ENCODE measurements around the gene NOL12. TPM values are rescaled to one million over a fixed set of nuclear protein-coding genes. Genes with fewer than 3 reads are reported as not detected.
"Not testable (repeated sequence)": the region's sequence is repeated elsewhere in the genome, so short reads cannot be mapped to it uniquely, and the experiment has no call there.

The NOL12 gene
- total RNA-seq, 1 donor from 2014 or later = 27.1 TPM

DNA sequence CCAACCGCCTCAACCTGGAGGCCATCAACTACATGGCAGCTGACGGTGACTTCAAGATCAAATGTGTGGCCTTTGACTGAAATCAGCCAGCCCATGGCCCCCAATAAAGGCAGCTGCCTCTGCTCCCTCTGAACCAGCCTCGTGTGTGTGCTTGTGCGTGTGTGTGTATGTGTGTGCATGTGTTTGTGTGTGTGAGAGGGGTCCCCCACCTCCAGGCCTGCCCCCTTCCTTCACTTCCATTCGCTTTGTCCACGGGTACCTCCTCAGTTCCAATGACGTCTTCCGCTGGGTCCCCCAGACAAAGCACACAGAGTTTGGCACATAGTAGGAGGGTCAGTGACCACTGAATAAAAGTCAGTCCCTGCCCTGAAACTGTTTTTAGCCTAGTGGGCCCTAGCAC is 6.5 kb upstream of the NOL12 start:
- no peak for DNase-seq (ENCODE audit: low spot score)

GRCh38 chr22:37680191-37680851 is 5.8 kb upstream of the NOL12 start:
- DNase-seq (ENCODE audit: low spot score) = no peak

GRCh38 chr22:37681001-37681424 is 5.1 kb upstream of the NOL12 start:
- no peak for DNase-seq (ENCODE audit: low spot score)

- peak; percentile 77 for DNase-seq (ENCODE audit: low spot score)
These were observed 4.5 kb upstream of the NOL12 start for GRCh38 chr22:37681556-37682049.

- peak; percentile 55 for DNase-seq (ENCODE audit: low spot score)
These were observed 1.1 kb upstream of the NOL12 start for GRCh38 chr22:37684803-37685615.

DNA sequence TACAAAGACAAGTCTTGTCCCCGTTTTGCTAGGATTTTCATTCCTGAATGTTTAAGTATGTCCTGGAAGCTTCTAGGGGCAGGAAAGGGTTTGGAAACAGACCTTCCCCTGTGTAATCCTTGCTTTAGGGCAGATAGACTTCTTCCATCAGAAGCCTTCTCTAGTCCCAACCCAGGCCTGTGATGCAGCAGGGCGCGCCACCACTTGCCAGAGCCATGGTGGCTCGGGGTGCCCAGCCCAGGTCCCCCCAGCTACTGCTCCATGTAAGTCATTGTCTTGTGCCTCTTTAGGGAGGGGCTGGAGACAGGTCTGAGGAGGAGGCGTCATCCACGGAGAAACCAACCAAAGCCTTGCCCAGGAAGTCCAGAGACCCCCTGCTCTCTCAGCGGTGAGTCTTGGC is 4.3 kb downstream of the NOL12 start:
- no peak for DNase-seq (ENCODE audit: low spot score)

GRCh38 chr22:37690901-37691504 is 4.9 kb downstream of the NOL12 start:
- no peak for DNase-seq (ENCODE audit: low spot score)

DNA sequence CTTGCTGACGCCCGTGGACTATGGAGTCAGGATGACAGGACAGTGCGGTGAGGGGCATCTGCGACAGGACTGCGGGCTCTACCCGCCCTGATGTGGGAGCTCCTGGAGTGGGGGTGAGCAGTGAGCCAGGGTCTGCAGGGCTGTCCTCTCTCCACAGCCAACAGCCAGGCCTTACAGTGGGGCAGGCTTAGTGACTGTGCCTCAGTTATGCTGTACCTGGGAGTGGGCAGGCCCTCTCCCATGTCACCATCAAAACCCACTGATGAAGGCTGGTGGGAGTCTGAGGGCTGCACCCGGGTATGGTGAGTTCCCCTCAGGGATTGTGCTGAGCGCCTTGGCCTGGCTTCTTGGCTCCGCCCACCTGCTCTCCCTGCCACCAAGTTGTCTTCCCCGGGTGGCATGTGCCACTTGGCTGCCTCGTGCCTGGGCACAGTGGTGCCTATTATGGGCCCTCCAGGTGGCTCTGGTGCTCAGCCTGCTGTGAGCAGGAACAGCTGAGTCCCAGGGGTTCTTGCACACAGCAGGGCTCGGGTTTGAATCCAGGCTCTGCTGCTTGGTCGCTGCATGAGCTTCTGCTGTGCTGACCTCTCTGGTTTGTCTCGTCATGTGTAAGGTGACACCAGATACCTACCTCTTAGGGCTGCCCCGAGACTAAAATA is 6.6 kb downstream of the NOL12 start:
- no peak for DNase-seq (ENCODE audit: low spot score)

- not testable (repeated sequence) for DNase-seq (ENCODE audit: low spot score)
These were observed 8.0 kb downstream of the NOL12 start for GRCh38 chr22:37694131-37694530.

- DNase-seq (ENCODE audit: low spot score) = not testable (repeated sequence)
These were observed 10.1 kb downstream of the NOL12 start for GRCh38 chr22:37696260-37696656.

DNA sequence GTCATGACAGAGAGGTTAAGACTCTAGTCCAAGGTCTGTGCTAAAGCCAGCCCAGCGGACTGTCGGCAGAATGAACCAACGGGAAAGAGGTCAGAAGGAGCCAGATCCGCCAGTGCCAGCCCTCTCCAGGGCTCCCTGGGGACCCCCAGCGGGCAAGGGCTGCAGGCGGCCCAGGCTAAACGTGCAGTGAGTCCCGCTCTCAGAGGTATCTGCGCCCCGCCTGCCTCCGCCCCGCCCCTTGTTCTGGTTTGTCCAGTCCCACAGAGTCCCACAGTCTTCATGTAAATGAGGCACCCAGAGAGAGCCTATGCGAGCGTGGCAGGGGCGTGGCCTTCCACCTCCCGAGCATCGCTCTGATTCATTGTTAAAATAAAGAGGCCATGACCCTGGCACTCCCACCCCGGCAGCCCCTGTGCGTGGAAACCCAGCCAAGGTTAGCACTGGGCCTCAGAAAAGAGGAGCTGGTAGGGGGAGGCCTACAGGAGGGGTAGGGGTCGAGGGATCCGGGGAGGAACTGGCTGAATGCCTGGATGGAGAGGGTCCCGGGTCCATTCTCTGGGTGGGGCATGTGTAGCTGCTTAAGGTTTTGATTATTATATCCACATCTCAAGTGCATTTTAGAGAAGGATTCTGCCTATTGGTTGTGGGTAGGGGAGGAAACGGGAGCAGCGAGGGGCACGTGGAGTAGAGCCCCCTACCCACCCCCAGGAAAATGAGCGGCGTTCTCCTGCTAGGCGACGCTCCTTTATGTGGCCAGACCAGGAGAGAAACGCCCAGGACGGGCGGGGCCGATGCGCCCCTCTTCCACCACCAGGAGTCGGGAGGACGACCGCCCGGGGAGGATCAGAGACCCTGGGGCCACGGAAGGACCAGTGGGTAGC is 10.8 kb downstream of the NOL12 start, which contains the start of gene TRIOBP:
Gene TRIOBP (plus strand): TSS at position 392 of the 881 bp plus-strand sequence. CDS start 4,318 bp downstream, outside the sequence.
- DNase-seq (ENCODE audit: low spot score) = peak; percentile 91

DNA sequence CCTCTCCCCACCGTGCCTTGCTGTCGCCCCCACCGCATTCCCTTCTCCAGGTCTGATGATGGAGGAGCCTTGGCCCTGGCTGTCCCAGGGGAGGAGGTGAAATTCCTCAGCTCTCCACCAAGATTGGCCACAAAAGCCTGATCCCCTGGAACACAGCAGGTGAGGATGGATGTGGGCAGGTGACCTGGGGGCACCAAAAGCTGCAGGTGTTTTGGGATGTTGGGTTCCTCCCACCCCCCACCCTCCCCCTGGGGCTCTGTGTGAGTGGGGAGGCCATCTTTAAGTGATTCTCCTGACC is 11.3 kb downstream of the NOL12 start:
- DNase-seq (ENCODE audit: low spot score) = no peak

GRCh38 chr22:37701141-37701786 is 15.1 kb downstream of the NOL12 start:
- no peak for DNase-seq (ENCODE audit: low spot score)

DNA sequence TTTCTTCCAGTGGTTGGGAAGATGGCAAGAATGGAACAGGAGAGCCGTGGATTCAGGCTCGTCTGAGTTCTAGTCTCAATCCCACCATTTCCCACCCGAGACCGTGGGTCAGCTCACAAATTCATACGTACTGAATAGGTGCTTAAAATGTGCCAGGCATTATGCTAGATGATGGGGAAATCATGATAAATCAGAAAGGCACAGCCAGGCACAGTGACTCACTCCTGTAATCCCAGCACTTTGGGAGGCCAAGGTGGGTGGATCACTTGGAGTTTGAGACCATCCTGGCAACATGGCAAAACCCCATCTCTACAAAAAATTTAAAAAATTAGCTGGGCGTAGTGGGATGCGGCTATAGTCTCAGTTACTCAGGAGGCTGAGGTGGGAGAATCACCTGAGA is 17.8 kb downstream of the NOL12 start:
- DNase-seq (ENCODE audit: low spot score) = no peak

- DNase-seq (ENCODE audit: low spot score) = no peak
These were observed 18.5 kb downstream of the NOL12 start for GRCh38 chr22:37704645-37705044.

DNA sequence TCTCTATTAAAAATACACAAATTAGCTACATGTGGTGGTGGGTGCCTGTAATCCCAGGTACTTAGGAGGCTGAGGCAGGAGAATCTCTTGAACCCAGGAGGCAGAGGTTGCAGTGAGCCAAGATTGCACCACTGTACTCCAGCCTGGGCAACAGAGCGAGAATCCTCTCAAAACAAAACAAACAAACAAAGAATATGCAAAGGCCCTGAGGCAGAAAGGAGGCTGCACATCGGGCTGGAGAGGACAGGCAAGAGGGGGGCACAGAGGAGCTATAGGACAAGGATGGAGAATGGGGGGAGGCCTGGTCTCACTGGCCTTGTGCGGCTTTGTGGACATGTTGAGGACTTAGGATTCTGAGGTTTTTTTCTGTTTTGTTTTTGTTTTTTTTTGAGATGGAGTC is 19.1 kb downstream of the NOL12 start:
- DNase-seq (ENCODE audit: low spot score) = no peak

- DNase-seq (ENCODE audit: low spot score) = no peak
These were observed 22.7 kb downstream of the NOL12 start for GRCh38 chr22:37708580-37709444.

DNA sequence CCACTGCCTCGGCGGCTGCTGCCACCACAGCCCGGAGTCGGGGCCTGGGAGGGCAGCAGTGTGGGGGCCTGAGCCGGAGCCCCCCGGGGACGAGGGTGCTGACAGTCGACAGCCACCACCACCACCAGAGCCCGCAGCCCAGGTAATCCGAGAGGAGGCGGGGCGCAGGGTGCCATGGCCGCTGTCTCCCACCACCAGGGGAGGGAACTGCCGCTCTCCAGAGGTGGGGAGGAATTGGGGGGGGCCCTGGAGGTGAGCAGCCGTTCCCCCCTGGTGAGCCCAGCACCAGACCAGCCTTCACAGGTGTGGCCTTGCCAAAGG is 23.3 kb downstream of the NOL12 start:
- no peak for DNase-seq (ENCODE audit: low spot score)

DNA sequence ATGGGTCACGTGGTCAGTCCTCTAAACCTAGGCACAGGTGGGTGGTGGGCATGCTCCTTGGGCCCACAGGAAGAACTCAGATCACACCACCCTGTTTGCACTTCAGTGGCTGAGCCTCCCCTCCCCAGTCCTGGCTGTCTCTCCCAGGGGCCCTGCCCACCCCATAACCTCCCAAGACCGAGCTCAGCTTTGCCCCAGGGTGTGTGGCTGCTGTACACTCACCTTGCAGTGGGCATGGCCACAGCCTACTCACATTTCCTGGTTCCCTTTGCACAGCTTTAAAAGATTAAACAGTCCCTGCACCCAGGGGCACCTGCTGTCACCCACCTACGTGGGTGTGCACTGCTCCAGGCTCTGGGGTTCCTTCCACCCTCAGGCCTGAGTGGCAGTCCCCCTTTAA is 24.5 kb downstream of the NOL12 start:
- no peak for DNase-seq (ENCODE audit: low spot score)

DNA sequence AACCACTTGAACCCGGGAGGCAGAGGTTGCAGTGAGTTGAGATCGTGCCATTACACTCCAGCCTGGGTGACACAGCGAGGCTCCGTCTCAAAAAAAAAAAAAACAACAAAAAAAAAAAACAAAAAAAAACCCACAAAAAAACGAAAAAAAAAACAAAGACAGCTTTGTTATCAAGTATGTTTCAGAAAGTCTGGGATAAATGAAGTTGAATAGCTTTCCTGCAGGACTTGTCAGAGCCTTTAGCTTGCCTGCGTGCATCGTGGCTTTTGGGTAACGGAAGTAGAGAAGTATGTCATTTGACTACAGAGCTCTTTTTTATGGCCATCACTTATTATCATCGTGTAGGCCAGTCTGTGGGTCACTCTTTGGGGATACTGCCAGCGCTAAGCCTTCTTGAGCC is 25.3 kb downstream of the NOL12 start:
- no peak for DNase-seq (ENCODE audit: low spot score)

Data from mucosa of gallbladder (tissue), 1 donor.